Peyer's patch (tissue), 4 donors: ENCODE data around the gene AKT3.

ENCODE experiments used
- POLR2A ChIP-seq, 2 donors: fragments of 450-650 bp; IDR thresholded peaks; one replicate each; pipeline ENCODE4 v1.5.1; 2017; ENCODE audit warnings: antibody characterized with exemption in 2 of 2, mild to moderate bottlenecking in 2 of 2, moderate library complexity in 2 of 2
- TF ChIP-seq, protein P1 (sequence below), 6 experiments: fragments of 450-650 bp in 4 of 6; fragments of 200-600 bp in 2 of 6; sonication (generic) in 1 of 6; IDR thresholded peaks; one replicate each; pipeline ENCODE4 v1.5.1; 2017 to 2019; ENCODE audit warnings: antibody characterized with exemption in 6 of 6, mild to moderate bottlenecking in 3 of 6, moderate library complexity in 1 of 6

DNA sequence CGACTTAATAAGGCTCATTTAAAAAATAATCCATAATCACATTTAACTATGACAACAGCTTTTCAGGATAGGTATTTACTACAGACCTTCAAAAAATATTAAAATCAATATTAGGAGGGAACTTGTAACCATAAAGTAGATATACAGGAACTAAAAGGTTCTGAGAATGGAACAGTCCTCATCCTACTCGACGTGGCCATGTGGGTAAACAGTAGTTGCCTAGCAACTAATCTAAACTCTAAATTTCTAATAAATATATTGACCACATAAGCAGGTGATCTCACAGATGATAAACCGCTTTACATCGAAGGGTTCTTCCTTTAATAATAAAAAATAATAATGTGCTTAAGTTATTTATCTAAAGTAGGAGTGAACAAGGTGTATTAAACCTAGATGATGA, 7.9 kb downstream of the AKT3 start:
- TF ChIP-seq POLR2A (IDR thresholded peaks at IDR 0.05) = no peak
- TF ChIP-seq, protein P1, sequence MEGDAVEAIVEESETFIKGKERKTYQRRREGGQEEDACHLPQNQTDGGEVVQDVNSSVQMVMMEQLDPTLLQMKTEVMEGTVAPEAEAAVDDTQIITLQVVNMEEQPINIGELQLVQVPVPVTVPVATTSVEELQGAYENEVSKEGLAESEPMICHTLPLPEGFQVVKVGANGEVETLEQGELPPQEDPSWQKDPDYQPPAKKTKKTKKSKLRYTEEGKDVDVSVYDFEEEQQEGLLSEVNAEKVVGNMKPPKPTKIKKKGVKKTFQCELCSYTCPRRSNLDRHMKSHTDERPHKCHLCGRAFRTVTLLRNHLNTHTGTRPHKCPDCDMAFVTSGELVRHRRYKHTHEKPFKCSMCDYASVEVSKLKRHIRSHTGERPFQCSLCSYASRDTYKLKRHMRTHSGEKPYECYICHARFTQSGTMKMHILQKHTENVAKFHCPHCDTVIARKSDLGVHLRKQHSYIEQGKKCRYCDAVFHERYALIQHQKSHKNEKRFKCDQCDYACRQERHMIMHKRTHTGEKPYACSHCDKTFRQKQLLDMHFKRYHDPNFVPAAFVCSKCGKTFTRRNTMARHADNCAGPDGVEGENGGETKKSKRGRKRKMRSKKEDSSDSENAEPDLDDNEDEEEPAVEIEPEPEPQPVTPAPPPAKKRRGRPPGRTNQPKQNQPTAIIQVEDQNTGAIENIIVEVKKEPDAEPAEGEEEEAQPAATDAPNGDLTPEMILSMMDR (IDR thresholded peaks at IDR 0.05) = no peak
